CD14-positive monocyte (primary cell): ENCODE results near the gene CACNA2D2. TPM values are rescaled to one million over a fixed set of nuclear protein-coding genes. Genes with fewer than 3 reads are reported as not detected.

Experiments used
- DNase-seq, 3 donors: peaks; one replicate each; pipeline ENCODE4 v3.0.0-alpha.2; 2011 to 2022
- H2AFZ ChIP-seq: 2 replicates; pipeline ENCODE4 v1.6.0; 2012; ENCODE audit warnings: mild to moderate bottlenecking, low read depth, low read length, inconsistent platforms; ENCODE audit not compliant: insufficient read depth, poor library complexity, severe bottlenecking
- H3K27ac ChIP-seq, 2 donors: 1 replicate in 1 of 2; 2 replicates in 1 of 2; pipeline ENCODE4 v1.5.1; 2012 to 2013; ENCODE audit warnings: low read length in 2 of 2, control low read depth in 1 of 2, inconsistent platforms in 1 of 2, low read depth in 1 of 2, mild to moderate bottlenecking in 1 of 2
- H3K27me3 ChIP-seq, 2 donors: one replicate each; pipeline versions ENCODE4 v1.6.0 to v1.6.1; 2011 to 2013; ENCODE audit warnings: low read length in 2 of 2; ENCODE audit not compliant: control insufficient read depth in 2 of 2, insufficient read depth in 2 of 2
- H3K36me3 ChIP-seq, 2 donors: replicated peaks in 1 of 2; 1 replicate in 1 of 2; 2 replicates in 1 of 2; pipeline versions ENCODE4 v1.5.1 to v1.6.1; 2012 to 2013; ENCODE audit warnings: low read length in 2 of 2, control low read depth in 1 of 2, inconsistent platforms in 1 of 2, mild to moderate bottlenecking in 1 of 2; ENCODE audit not compliant: insufficient read depth in 2 of 2, control insufficient read depth in 1 of 2
- H3K4me1 ChIP-seq, 2 donors: 1 replicate in 1 of 2; 2 replicates in 1 of 2; pipeline versions ENCODE4 v1.5.1 to v1.6.1; 2012 to 2013; ENCODE audit warnings: low read length in 2 of 2, control low read depth in 1 of 2, inconsistent platforms in 1 of 2, mild to moderate bottlenecking in 1 of 2, moderate library complexity in 1 of 2; ENCODE audit not compliant: insufficient read depth in 2 of 2, control insufficient read depth in 1 of 2
- H3K4me2 ChIP-seq: replicated peaks from 2 replicates; pipeline ENCODE3; 2012; ENCODE audit warnings: low read length, moderate library complexity, mild to moderate bottlenecking; ENCODE audit not compliant: poor library complexity, severe bottlenecking; ENCODE audit errors: extremely low read depth
- H3K4me3 ChIP-seq, 3 experiments: fragments of 200-600 bp in 1 of 3; sonication (generic) in 1 of 3; replicated peaks in 1 of 3; 1 replicate in 2 of 3; 2 replicates in 1 of 3; pipeline ENCODE4 v1.5.1; 2011 to 2013; ENCODE audit warnings: low read length in 3 of 3, mild to moderate bottlenecking in 3 of 3, control low read depth in 2 of 3, low read depth in 2 of 3, inconsistent platforms in 1 of 3, moderate library complexity in 1 of 3
- H3K79me2 ChIP-seq: 2 replicates; pipeline ENCODE4 v1.6.0; 2012; ENCODE audit warnings: mild to moderate bottlenecking, control low read depth, inconsistent platforms, low read length, moderate library complexity; ENCODE audit not compliant: insufficient read depth
- H3K9ac ChIP-seq: 2 replicates; pipeline ENCODE4 v1.6.0; 2017; ENCODE audit warnings: low read length, mild to moderate bottlenecking; ENCODE audit not compliant: insufficient read depth, poor library complexity, severe bottlenecking
- H3K9me3 ChIP-seq, 2 donors: replicated peaks in 1 of 2; 1 replicate in 1 of 2; 2 replicates in 1 of 2; pipeline versions ENCODE4 v1.5.1 to v1.6.1; 2012 to 2013; ENCODE audit warnings: low read length in 2 of 2, control low read depth in 1 of 2; ENCODE audit not compliant: control insufficient read depth in 1 of 2, insufficient read depth in 1 of 2
- H4K20me1 ChIP-seq: 2 replicates; pipeline ENCODE4 v1.6.0; 2012; ENCODE audit warnings: mild to moderate bottlenecking, low read length, control low read depth, moderate library complexity; ENCODE audit not compliant: insufficient read depth
- H3K27ac Mint-ChIP-seq, 7 donors: one replicate each; pipeline ENCODE4 v1.8.0; 2020; ENCODE audit warnings: mild to moderate bottlenecking in 7 of 7, mixed read lengths in 7 of 7, moderate library complexity in 6 of 7, inconsistent platforms in 2 of 7
- H3K27me3 Mint-ChIP-seq, 3 donors: one replicate each; pipeline ENCODE4 v1.8.0; 2021 to 2022; ENCODE audit warnings: low read depth in 3 of 3, mild to moderate bottlenecking in 3 of 3, mixed read lengths in 3 of 3, moderate library complexity in 3 of 3, inconsistent platforms in 1 of 3
- H3K36me3 Mint-ChIP-seq, 2 donors: one replicate each; pipeline ENCODE4 v1.8.0; 2020; ENCODE audit warnings: mixed read lengths in 2 of 2, inconsistent platforms in 1 of 2, mild to moderate bottlenecking in 1 of 2
- H3K4me1 Mint-ChIP-seq: one replicate; pipeline ENCODE4 v1.8.0; 2020; ENCODE audit warnings: mild to moderate bottlenecking, mixed read lengths
- H3K4me3 Mint-ChIP-seq, 2 donors: one replicate each; pipeline ENCODE4 v1.8.0; 2020; ENCODE audit warnings: mild to moderate bottlenecking in 2 of 2, mixed read lengths in 2 of 2, moderate library complexity in 1 of 2
- H3K9me3 Mint-ChIP-seq, 7 donors: one replicate each; pipeline ENCODE4 v1.8.0; 2020 to 2022; ENCODE audit warnings: mixed read lengths in 7 of 7, mild to moderate bottlenecking in 6 of 7, moderate library complexity in 6 of 7, inconsistent platforms in 2 of 7
- CTCF ChIP-seq: fragments of 200-600 bp; IDR thresholded peaks from one replicate; pipeline ENCODE4 v1.8.0; 2022; ENCODE audit warnings: antibody characterized with exemption, mild to moderate bottlenecking
- WGBS: methylation state at CpG from one replicate; pipeline ENCODE4 v1.1.5; 2013; ENCODE audit warnings: missing lambda C conversion rate; ENCODE audit not compliant: insufficient coverage; 5-methylcytosine and 5-hydroxymethylcytosine counted together
- intact Hi-C, 2 donors: fragments of 100-400 bp; cut with micrococcal nuclease; formaldehyde crosslinking; loops; one replicate each; pipeline versions ENCODE4 v1.15.0 to v1.15.1; 2023
- polyA plus RNA-seq, 3 donors: library from polyadenylated mRNA; depleted of rRNA in 1 of 3; unstranded in 2 of 3; stranded (reverse) in 1 of 3; fragments of 300-500 nt in 2 of 3; fragments of >200 nt in 1 of 3; fragmentation: Illumina TruSeq in 2 of 3; gene quantifications; 1 replicate in 2 of 3; 2 replicates in 1 of 3; pipeline ENCODE4 v1.2.3, GENCODE V29; 2012 to 2021

CACNA2D2 gene
- polyA plus RNA-seq, 3 donors: 0.09 to 0.16 TPM; not detected in 1

GRCh38 chr3:50444782-50445181 lies 58.7 kb downstream of the CACNA2D2 start:
- Mint-ChIP-seq H3K4me3 (no peak overlapping the region), H3K9me3 (no peaks in the 10 kb centered on the region), H3K27ac (no peak overlapping the region), H3K36me3 (no peaks in the 10 kb centered on the region), H3K4me1 (peaks cover 21% of the 10 kb centered on the region), H3K27me3 (peaks cover 0 to 4% (median 1%) of the 10 kb centered on the region in 3 donors)
- Histone ChIP-seq H3K9ac (no peak overlapping the region), H4K20me1 (no peaks in the 10 kb centered on the region), H3K27me3 (no peaks in the 10 kb centered on the region), H3K36me3 (no peaks in the 10 kb centered on the region), H3K4me1 (peaks cover 20 to 24% of the 10 kb centered on the region in 2 donors), H3K27ac (no peak overlapping the region), H3K4me3 (no peak overlapping the region), H3K79me2 (no peaks in the 10 kb centered on the region), H2AFZ (no peak overlapping the region), H3K4me2 (no peak overlapping the region), H3K9me3 (no peaks in the 10 kb centered on the region)
- TF ChIP-seq CTCF: no peak
- 80% methylated on average over 2 of the region's 2 CpGs for WGBS
- intact Hi-C loops: no loop called here
- DNase-seq: no peak

GRCh38 chr3:50444213-50444612 lies 59.2 kb downstream of the CACNA2D2 start:
- no peaks in the 10 kb centered on the region for H3K9me3 Mint-ChIP-seq
- 94% methylated on average over 4 of the region's 5 CpGs for WGBS
- Histone ChIP-seq H3K4me1 (peaks cover 17 to 21% of the 10 kb centered on the region in 2 donors), H3K9me3 (no peaks in the 10 kb centered on the region), H2AFZ (no peak overlapping the region), H3K4me2 (no peak overlapping the region), H3K27ac (no peak overlapping the region), H3K36me3 (no peaks in the 10 kb centered on the region), H3K4me3 (no peak overlapping the region), H3K79me2 (no peaks in the 10 kb centered on the region), H4K20me1 (no peaks in the 10 kb centered on the region), H3K27me3 (no peaks in the 10 kb centered on the region), H3K9ac (no peak overlapping the region)
- no peak overlapping the region for H3K4me3 Mint-ChIP-seq
- DNase-seq: no peak
- peak overlapping the region in 1 of 7 donors; percentile 68 for H3K27ac Mint-ChIP-seq
- peaks cover 0 to 4% (median 1%) of the 10 kb centered on the region in 3 donors for H3K27me3 Mint-ChIP-seq
- no peak for TF ChIP-seq CTCF
- H3K4me1 Mint-ChIP-seq: peaks cover 17% of the 10 kb centered on the region
- intact Hi-C loops: no loop called here
- H3K36me3 Mint-ChIP-seq: no peaks in the 10 kb centered on the region
